Stimulated activated CD4-positive, alpha-beta T cell treated with anti-CD3 and anti-CD28 coated beads, Interleukin-15, amount 100 ng/mL, for 24 hours (primary cell): ENCODE results near the gene DEGS2.
A peak's percentile ranks its signal among the peaks of the same experiment; 100 is the strongest.

ENCODE experiments used
- DNase-seq: peaks from one replicate; pipeline ENCODE4 v3.0.0-alpha.2; 2020

The DEGS2 gene

DNA sequence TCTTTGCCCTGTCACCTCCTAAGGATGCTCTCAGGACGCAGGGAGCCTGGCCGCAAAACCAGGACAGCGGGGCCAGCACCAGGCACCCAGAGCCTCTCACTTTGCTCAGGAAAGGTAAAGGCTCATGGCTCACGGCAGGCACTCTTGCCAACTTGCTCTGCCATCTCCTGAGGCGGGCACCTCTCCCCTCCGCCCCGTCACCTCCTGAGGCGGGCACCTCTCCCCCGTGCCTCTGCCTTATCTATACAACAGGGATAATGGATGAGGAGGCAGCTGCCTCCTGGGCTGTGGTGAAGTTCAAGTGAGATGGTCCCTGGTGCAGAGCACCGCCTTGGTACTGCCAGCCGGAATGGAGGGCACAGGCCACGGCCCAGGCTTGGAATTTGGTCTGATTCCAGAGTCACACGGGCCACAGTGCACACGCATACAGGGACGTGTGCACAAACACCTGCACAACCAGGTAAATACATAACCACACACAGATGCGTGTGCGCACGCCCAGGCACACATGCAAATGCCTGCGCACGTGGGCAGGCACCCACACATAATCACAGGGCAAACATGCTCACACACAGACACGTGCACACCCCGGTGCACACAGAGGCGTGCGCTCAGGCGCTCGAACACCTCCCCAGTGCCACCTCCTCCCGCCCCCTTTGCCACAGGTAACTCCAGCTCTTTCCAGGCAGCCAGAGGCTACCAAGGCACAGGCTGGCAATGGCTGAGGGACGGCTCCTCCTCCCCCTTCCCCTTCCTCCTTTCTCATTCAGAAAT lies 11.6 kb downstream of the DEGS2 start:
- no peak for DNase-seq

DNA sequence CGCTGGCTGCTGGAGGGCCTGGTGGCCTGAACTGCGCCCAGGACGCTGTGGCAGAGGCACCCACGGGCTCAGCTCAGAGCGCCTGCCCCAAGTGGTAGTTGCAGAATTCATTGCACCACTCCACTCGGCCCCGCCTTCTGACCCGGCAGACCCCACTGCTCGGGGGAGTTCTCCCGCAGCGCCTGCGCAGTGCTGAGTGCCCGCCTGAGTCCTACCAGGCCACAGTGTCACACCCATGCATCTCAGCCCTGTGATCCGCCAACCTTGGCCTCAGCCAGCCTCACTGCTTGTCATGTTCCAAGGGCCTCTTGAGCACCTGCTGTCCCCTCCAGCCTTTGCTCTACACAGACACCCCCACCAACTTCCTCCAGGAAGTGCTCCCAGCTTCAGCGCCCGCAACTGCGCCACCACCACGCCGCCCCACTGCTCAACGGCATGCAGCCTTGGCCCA lies 12.2 kb downstream of the DEGS2 start:
- DNase-seq = peak; percentile 73

DNA sequence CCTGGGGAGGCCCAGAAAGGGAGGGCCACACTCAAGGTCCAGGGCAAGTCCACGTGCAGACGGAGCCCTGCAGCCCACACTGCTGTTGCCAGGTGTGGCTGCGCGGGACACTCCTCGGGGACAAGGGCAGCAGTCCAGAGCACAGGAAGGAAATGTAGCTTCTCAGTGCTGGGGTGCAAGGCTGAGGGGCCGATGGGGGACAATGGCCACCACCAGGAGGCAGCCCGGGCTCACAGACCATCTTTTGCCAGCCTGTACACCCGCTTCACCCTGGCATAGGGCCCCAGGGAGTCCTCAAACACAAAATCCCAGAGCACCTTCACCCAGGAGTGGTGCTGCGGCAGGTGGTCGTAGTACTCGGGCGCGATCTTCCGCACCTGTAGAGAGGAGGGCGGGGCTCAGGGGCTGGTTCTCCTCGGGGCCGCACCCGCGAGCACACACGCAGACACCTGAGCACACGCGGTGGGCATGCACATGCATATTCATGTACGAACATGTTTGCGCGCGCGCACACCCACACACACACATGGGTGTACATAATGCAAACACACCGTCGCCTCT lies 12.8 kb downstream of the DEGS2 start:
- DNase-seq = no peak

DNA sequence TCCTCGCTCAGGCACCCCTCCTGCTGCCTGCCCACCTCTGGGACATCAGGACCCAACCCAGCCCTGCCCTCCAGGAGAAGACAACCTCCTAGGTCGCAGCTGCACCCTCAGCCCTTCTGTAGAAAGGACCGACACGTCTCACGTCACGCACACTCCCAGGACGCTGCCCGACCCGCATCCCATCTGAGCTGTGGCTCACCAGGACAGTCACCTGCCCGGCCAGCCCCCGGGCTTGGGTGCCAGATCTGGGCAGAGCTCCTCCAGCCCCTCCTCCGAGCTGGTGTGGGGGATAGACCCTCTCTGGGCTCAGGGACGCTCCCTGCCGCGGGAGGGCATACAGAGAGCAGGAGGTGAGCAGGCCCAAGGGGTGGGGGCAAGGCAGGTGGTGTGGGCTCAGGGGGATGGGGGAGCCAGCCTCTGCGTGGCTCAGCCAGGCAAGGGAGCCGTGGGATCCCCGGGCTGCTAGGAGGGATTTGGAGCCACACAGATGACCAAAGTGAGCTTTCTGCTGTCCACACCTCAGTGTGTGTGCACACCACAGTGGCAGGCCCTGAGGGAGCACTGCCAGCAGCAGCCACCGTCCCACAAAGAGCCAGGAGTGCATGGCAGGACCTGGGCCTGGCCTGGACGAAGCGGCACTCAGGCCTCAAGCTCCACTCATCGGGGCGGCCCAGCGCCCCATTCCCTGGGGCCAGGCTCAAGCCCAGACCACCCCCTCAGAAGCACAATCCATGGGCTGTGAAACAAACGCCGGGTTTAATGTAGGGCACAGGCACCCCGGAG lies 13.6 kb downstream of the DEGS2 start:
- no peak for DNase-seq

DNA sequence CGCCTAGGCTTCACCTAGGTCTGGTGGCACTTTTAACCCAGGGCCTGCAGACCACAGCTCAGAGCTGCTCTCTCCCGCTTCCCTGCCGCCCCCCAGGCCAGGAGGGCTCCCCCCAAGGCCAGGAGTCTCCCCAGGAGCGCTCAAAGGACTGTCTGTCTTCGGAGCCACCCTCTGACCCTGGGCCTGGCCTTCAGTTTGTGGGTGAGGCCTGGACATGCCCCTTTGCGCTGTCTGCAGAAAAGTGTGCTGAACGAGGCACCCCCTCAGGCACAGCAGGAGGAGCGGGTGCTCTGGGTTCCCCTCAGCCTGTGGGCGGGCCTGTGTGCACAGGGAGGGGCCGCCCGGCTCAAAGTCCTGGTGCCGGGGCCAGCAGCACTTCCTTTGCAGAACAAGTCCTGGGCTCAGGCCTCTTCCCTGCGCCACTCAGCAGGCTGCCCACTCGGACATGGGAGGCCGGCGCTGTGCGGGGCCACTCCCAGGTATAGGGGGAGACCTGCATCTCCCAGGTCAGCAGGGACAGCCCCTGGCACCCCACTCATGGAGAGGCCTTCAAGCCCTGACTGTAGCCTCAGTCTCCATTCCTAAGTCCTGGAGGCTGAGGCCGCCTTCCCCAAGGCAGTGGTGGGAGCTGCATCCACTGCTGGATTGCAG lies 14.3 kb downstream of the DEGS2 start:
- no peak for DNase-seq

DNA sequence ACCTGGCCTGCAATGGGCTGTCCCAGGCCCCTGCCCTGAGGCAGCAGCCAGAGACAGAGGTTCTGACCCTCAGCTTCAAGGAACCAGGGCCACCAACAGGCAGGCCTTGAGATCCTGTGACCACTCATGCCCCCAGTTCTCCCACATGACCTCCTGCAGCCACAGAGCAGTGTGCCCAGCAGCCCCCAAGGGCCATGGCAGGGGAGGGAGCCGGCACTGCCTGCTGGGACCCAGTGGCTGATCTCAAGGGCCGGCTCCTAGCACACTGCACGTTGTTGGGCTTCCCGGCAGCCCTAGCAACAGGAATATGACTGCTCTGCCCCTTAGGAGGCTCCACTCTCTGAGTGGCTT lies 14.8 kb downstream of the DEGS2 start:
- DNase-seq = no peak

DNA sequence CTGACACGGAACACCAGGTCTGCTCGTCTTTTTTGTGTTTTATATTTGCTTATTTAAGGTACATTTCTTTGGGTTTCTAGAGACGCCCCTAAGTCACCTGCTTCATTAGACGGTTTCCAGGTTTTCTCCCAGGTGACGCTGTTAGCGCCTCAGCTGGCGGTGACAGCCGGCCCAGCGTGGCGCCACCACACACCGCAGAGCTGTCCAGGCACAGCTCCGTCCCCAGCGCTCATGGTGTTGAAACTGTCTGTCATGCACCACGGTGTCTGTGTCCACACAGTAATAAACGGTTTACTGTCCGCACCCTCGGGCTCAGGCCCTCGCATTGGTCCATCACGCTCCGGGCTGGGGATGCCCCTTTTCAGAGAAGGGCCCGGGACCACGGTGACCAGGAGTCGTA lies 15.5 kb downstream of the DEGS2 start:
- no peak for DNase-seq

DNA sequence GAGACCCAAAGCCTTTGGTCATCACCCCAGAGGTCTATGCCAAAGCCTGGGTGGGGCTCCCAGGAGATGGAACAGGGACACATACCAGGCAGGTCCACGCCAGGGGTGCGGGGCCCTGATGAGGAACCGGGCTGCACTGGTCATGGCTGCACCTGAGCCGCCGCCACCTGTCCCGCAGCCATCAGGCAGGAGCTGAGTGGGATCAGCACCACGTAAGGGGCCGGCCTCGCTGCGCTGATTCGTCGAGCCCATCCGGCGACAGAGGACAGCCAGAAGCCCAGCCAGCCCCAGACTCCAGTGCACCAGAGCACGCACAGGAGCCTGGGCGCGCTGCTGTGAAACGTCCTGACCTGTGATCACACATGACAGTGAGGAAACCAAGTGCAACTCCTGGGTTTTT lies 15.9 kb downstream of the DEGS2 start:
- DNase-seq = no peak

DNA sequence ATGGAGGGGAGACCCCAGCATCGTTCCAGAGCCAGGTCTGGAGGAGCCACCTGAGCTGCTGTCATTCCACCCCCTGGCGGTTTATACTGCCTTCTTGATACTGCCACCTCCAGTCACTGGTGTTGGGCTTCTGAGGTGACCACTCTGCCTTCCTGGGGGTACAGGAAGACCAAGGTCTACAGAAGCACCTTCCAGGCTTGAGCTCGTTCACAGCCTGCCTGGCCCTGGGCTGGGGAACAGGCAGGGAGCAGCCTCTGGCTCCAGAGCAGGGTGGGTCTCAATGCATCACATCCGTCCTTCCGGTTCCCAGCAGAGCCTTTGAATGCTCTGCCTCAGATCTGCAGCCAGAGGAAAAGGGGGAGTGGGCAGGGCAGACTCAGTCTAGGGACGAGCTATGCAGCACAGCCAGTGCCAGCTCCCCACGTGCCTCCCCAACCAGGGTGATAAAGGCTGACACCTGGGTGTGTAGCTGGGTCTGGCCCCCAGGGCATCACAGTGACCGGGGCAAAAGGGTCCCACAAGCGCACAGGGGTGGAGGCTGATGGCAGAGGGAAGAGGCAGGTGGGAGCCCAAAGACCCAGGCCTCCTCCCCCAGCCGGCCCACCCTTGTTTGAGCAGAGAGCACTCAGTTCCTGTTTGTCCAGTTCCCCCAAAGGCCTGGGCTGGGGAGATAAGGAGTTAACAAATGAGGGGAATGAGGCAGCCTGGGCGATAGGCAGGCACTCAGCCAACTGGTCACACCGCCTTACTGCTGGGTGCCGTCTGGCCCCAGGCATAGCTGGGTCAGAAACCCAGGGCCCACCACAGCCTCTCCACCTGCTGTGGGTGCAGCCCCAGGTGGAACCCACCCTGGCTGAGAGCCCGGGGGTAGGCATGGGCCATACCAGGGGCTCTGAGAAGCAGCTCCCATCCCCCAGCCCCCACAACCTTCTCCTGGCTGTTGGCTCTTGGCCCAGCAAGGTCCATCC lies 17.1 kb downstream of the DEGS2 start:
- DNase-seq = no peak

DNA sequence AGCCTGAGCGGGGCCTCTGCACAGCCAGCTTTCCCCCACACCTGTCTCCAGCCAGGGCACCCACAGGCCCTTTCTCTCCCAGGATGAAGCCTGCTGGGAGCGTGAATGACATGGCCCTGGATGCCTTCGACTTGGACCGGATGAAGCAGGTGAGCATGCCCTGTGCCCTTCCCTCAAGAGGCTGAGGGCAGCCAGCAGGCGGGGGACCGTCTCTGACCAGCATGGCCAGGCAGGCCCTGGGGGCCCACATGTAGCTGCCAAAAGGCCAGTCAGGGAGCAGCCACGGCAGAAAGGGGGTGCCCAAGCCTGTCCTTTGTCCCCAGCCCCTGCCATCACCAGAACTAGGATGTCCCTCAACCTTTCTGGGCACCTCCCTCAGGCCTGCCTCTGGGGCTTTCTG lies 18.3 kb downstream of the DEGS2 start:
- no peak for DNase-seq

DNA sequence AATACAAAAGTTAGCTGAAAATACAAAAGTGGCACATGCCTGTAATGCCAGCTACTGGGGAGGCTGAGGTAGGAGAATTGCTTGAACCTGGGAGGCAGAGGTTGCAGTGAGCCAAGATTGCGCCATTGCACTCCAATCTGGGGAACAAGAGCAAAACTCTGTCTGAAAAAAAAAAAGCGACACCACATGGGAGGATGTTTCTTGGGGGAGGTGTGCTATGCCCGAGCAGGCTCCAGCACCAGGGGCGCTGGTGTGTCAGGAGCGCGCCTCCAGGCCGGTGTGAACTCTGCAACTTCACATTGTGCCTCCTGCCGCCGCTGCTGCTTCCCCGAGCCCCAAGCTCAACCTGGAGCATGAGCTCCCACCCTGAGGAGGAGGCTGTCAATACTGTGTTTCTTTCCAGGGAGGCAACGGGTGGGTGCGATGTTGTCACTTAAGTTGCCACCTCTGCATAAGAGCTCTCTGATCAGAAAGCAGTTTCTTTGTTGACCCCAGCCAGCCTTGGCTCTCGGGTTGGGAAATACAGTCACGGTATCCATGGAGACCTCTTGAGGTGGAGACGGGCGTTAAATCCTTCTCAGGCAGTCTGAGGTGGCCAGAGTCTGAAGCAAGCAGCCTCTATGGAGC lies 18.9 kb downstream of the DEGS2 start:
- no peak for DNase-seq

DNA sequence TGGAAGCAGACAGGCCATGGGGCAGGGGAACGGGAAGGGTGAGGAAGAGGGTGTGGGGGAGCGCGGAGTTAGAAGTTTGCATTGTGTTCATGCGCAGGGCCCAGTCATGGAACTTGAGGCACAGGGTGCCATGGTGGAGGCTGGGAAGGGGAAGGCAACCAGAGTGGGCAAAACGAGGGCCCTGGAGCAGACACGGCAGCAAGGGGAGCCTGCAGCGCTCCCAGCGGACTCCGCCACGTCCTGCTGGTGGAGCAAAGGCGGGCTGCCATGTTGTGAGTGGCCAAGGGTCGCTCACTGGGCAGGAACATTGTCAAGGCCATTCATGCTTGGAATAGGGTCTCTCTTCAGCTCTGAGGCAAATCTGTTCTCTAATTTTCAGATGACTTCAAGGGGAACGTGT lies 20.5 kb downstream of the DEGS2 start:
- DNase-seq = no peak

DNA sequence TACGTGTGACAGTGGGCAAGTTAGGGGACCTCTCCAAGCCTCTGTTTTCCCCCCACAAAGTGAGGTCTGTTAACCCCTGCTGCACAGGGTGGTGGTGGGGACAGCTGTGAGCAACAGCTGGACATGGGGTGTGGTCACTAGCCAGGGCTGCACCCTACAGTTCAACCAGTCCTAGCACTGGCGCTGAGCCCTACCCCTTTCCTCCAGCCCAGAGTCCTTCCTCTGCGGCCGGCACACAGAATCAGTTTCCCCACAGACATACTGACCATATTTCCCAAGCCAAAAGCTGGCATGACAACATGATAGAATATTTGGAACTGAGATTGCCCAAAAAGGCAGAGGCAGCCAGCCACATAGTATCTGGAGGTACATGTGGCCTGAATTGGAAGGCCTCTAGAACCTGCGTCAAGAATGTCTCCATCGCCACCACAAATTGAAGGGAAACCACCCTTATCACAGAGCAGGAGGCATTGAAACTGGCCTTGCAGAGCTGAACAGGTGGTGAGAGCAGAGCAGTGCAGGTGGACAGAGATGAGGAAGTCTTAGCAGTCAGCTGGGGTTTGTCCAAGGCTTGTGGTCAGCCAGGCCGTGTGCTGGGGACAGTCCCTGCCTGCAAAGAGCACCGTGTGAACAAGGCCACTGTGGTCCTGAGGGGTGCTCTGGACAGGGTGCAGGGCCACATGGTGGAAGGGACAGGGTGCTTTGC lies 21.2 kb downstream of the DEGS2 start:
- DNase-seq = no peak

DNA sequence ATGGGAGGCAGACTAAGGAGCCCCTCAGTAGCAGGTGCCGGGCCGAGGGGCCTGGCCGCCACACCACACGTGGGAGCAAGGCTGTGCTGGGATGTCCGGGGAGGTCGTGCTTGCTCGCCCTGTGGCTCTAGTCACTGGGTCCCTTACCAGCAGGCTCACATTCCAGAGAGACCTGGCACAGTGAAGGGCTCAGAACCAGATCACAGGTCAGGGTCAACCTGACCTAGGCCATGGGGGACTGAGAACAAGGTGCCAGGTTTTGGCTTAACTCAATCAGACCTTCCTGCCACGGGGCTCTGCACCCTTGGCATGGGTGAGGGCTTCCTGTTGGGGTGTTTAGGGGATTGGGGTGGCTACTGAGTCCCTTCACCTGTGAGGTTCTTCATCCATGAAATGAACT lies 22.3 kb downstream of the DEGS2 start:
- DNase-seq = no peak

DNA sequence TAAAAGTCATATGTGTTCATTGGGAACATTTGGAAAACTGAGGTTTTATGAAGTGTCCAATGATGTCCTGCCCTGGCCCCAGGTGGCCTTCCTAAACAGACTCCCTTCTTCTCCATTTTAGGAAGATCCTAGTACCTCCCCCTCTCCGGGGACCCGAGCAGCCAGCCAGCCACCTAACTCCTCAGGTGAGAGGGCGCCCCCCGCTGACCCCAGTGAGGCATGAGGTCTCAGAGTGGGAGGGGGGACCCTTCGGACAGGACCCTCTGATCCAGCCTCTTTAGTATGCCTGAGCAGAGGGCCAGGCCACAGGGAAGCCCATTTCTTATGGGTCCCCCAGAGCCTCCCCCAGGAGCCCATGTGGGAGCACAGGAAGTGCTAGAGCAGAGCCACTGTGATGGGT lies 23.7 kb downstream of the DEGS2 start:
- DNase-seq = no peak

DNA sequence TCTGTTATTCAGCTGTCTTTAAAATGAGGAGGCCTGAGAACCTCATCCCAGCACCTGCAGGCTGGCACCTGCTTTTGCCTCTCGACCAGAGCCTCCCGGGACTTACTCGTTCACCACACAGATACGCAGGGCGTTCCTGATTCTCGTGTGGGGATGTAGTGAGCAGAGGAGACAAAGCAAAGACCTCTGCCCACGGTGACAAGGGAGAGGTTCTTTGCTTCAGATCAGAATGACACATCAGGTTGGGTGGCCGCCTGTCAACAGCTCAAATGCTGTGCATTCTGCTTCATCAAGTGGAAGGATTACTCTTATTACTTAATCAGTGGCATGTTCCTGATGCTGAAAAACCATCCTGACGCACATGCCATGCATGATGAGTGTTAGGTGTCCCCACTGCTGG lies 24.4 kb downstream of the DEGS2 start:
- no peak for DNase-seq

DNA sequence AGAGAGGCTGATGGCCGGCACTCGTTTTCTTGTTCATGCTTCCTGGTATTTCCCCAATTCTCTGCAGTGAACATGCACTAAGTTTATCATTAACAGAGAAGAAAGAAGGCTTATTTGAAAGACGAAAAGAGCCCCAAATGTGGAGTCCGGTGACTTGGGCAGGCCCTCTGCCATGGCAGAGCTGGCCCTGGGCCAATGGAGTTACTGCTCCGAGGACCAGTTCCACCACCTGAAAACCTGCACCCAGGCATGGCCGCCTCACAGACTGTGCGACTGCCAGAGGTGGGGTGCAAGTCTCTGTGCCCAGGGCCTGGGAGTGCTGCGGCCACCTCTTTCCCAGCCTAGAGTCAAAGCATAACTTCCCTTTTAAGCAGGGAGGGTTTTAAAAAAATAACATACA lies 24.9 kb downstream of the DEGS2 start:
- no peak for DNase-seq

DNA sequence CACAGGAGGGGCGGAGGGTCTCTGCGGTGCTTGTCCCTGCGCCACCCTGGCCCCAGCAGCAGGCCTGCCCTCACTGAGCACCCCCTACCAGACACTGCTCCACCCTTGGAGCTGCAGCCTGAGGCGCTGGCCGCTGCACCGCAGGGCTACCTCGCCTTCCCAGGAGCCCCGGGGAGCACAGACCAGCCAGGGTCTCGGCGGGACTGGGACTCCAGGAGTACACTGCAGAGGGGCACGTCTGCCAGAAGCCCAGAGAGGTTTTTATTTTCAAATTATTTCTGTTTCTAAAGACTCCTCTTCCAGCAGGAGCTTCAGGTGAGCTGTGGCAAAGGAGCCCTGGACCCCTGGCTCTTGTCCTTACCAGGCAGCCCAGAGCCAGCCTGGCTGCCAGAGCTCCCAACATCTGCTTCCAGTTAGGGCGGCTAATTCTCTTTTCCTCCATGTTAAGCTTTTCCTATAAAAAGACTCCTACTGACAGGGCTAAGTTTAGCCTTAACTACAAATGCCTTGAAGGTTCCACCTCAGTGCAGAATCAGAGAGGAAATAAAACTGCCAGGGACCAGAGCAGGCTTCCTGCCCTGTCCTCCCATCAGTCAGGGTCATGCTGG lies 26.4 kb downstream of the DEGS2 start:
- no peak for DNase-seq

DNA sequence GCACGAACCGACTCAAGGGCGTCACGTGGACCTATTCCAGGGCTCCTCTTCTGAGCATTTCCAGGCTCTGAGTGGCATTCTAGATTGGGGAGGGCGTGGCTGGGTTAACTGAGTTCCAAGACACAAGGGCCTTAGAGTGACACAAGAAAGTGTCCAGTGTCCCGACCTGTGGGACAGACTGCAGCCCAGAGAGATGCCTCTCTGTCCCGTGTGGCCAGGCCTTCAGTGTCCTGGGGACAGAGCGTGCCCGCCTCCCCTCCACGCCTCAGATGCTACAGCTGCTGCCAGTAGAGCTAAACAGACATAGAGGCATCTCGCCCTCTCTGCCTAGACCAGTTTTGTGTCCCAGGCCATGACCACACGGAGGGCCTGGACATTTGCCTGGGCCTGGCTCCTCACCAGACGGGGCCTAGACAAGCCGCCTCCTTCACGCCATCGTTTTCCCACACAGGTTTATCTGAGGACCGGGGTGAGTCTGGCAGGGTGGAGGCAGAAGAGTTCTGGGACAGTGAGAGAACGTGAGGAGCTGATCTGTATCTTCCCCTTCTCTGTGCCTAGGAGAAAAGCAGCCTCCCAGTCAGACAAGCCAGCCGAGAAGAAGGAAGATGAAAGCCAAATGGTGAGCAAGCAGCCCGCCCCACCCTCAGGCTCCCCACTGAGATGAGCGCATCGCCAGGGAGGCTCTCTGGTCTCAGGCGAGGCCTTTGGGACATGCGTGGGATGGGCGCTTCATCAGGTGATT lies 27.1 kb downstream of the DEGS2 start:
- no peak for DNase-seq

DNA sequence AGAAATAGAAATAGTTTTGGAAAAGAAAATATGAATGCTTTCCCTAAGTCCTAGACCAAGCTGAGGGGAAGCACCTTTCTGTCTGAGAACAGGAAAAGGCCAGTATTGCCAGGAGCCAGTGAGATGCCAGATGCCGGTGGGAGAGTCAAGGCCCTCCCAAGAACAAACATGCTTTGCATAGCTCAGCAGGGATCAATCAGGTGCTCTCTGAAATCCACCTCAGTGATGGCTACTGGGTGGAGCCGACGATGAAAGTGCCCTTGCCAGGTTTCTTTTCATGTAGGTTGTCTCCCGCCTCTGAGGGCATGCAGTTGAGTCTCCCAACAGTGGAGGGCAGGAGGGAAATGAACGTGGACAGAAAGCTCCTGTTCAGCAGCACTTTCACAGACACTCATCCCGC lies 28.3 kb downstream of the DEGS2 start:
- no peak for DNase-seq
